RWPE2 (cell line): Measurements from ENCODE around the gene NR5A1.

Experiments used
- ATAC-seq: fragments of 200-7000 bp; cut with Tn5 transposase; 3 replicates; pipeline ENCODE4 v1.9.1; 2021; ENCODE audit warnings: low read depth
- DNase-seq: peaks from one replicate; pipeline ENCODE4 v3.0.0-alpha.2; 2020; ENCODE audit warnings: low spot score
- H3K27ac ChIP-seq: fragments of 450-650 bp; 2 replicates; pipeline ENCODE4 v1.5.1; 2017; ENCODE audit warnings: mild to moderate bottlenecking; ENCODE audit not compliant: poor library complexity, severe bottlenecking
- H3K27me3 ChIP-seq: fragments of 250-450 bp; sonication (Bioruptor Pico); 2 replicates; pipeline ENCODE4 v1.5.1; 2021; ENCODE audit warnings: mild to moderate bottlenecking, moderate library complexity; ENCODE audit not compliant: insufficient read depth, poor library complexity, severe bottlenecking
- H3K36me3 ChIP-seq: fragments of 250-450 bp; sonication (Bioruptor Pico); 2 replicates; pipeline ENCODE4 v1.5.1; 2020; ENCODE audit warnings: low read depth, mild to moderate bottlenecking, moderate library complexity
- H3K4me1 ChIP-seq: fragments of 250-450 bp; sonication (Bioruptor Pico); 2 replicates; pipeline ENCODE4 v1.5.1; 2021; ENCODE audit warnings: mild to moderate bottlenecking, moderate library complexity; ENCODE audit not compliant: insufficient read depth, poor library complexity, severe bottlenecking
- H3K4me3 ChIP-seq: fragments of 250-450 bp; sonication (Bioruptor Pico); 2 replicates; pipeline ENCODE4 v1.5.1; 2021; ENCODE audit warnings: mild to moderate bottlenecking, moderate library complexity; ENCODE audit not compliant: severe bottlenecking
- H3K9me3 ChIP-seq: fragments of 250-450 bp; sonication (Bioruptor Pico); 2 replicates; pipeline ENCODE4 v1.5.1; 2021; ENCODE audit warnings: mild to moderate bottlenecking, moderate library complexity; ENCODE audit not compliant: severe bottlenecking
- CTCF ChIP-seq: fragments of 450-650 bp; IDR thresholded peaks from one replicate; pipeline ENCODE4 v1.5.1; 2017; ENCODE audit warnings: mild to moderate bottlenecking, moderate library complexity; ENCODE audit not compliant: poor library complexity, severe bottlenecking

Gene NR5A1

DNA sequence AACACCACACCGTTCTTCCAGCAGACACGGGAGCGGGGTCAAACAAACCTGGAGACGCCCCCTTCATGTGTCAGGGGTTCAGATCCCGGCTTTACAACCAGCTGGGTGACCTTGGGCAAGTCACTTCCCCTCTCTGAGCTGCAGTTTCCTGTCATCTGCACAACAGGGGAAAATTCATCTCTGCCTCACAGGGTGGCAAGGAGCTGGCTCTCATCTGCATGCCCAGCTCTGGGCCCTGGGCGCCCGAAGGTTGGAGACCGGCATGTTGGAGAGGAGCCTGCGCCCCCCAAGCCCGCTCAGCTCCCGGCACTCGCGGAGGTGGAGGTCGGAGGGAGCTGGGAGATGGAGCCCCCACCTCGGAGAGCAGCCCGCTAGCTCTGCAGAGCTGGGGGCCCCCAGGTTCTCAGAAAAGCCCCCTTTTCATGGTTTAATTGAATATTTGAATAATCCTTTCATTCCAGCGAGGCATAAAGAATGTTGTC lies 20.4 kb downstream of the NR5A1 start:
- Histone ChIP-seq H3K36me3 (no peaks in the 10 kb centered on the region), H3K9me3 (no peaks in the 10 kb centered on the region), H3K4me3 (no peak overlapping the region), H3K27ac (no peak overlapping the region), H3K27me3 (peaks cover 16% of the 10 kb centered on the region), H3K4me1 (no peaks in the 10 kb centered on the region)
- no peak for ATAC-seq
- no peak for DNase-seq
- TF ChIP-seq CTCF: no peak

- Histone ChIP-seq H3K9me3 (no peaks in the 10 kb centered on the region), H3K4me1 (no peaks in the 10 kb centered on the region), H3K27ac (no peak overlapping the region), H3K4me3 (no peak overlapping the region), H3K27me3 (peaks cover 16% of the 10 kb centered on the region), H3K36me3 (no peaks in the 10 kb centered on the region)
- ATAC-seq: no peak
- TF ChIP-seq CTCF: no peak
- no peak for DNase-seq
Observed at GRCh38 chr9:124485936-124486335, 21.3 kb downstream of the NR5A1 start.

DNA sequence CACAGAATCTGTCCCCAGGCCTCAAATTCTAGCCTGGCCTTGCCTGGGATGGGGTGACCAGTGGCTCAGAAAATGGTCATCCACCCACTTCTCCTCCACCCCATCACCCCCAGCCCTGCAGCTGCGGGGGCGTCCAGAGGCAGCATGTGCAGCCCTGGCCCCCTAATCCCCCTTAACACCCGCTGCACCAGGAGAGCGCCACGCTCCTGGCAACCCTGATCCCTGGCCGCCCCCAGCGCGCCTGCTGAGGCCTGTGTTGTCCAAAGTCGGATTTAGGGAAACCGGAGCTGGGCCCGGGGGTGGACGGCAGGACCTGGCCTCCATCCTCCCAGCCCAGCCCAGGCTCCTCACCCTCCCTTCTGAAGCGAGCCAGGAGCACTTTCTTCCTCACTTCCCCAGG lies 22.0 kb downstream of the NR5A1 start:
- ATAC-seq (no peak), DNase-seq (no peak)
- Histone ChIP-seq H3K4me3 (no peak overlapping the region), H3K36me3 (no peaks in the 10 kb centered on the region), H3K4me1 (no peaks in the 10 kb centered on the region), H3K27me3 (peaks cover 16% of the 10 kb centered on the region), H3K9me3 (no peaks in the 10 kb centered on the region), H3K27ac (no peak overlapping the region)
- no peak for TF ChIP-seq CTCF

DNA sequence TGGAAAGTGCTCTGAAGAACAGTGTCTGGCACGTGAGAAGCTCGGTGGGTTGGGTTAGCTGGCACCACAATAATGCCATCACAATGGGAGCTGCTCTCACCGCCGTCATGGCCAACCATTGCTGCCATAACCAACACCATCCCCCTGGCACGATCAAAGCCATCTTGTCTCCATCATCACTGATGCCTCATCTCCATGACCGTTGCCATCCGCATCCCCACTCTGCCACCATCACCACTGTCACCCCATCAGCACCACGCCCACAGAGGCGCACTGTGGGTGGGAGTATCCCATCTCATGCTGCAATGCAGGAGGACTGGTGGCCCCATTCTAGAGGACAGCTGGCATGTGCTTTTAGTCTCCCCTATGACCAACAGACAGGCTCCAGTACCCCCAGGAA lies 23.7 kb downstream of the NR5A1 start:
- no peaks in the 10 kb centered on the region for H3K4me1 ChIP-seq
- ATAC-seq: no peak
- peaks cover 19% of the 10 kb centered on the region for H3K27me3 ChIP-seq
- H3K9me3 ChIP-seq: no peaks in the 10 kb centered on the region
- no peak for TF ChIP-seq CTCF
- no peaks in the 10 kb centered on the region for H3K36me3 ChIP-seq
- no peak for DNase-seq
- no peak overlapping the region for H3K4me3 ChIP-seq
- H3K27ac ChIP-seq: no peak overlapping the region

GRCh38 chr9:124482431-124483031 lies 24.7 kb downstream of the NR5A1 start:
- ATAC-seq (peak; percentile 30; the same call in 2 of the 3 replicates), DNase-seq (no peak)
- H3K27ac ChIP-seq: no peak overlapping the region
- TF ChIP-seq CTCF: no peak
- H3K4me3 ChIP-seq: no peak overlapping the region
- H3K4me1 ChIP-seq: no peaks in the 10 kb centered on the region
- H3K9me3 ChIP-seq: no peaks in the 10 kb centered on the region
- H3K27me3 ChIP-seq: peaks cover 24% of the 10 kb centered on the region
- H3K36me3 ChIP-seq: no peaks in the 10 kb centered on the region
